K562 (cell line): Measurements from ENCODE around the gene SIRT5. TPM values are rescaled to one million over a fixed set of nuclear protein-coding genes. Genes with fewer than 3 reads are reported as not detected.

Experiments
- ATF6 ChIP-seq: sonication (generic); formaldehyde crosslinking; IDR thresholded peaks from 2 replicates; pipeline ENCODE4 v1.4.0; 2020; ENCODE audit warnings: mild to moderate bottlenecking, missing genetic modification reagents
- CHD4 ChIP-seq: fragments of 200-600 bp; sonication (generic); IDR thresholded peaks from 3 replicates; pipeline ENCODE4 v1.6.1; 2012; ENCODE audit warnings: low read depth, mild to moderate bottlenecking, mixed read lengths, low read length, inconsistent platforms; ENCODE audit not compliant: insufficient read depth, insufficient replicate concordance, poor library complexity, severe bottlenecking
- DACH1 ChIP-seq: fragments of 450-650 bp; IDR thresholded peaks from 2 replicates; pipeline ENCODE4 v1.6.1; 2018; ENCODE audit not compliant: partially characterized antibody
- EHMT2 ChIP-seq: fragments of 450-650 bp; IDR thresholded peaks from 2 replicates; pipeline ENCODE4 v1.6.1; 2018; ENCODE audit warnings: antibody characterized with exemption
- ELK1 ChIP-seq: sonication (generic); formaldehyde crosslinking; IDR thresholded peaks from 2 replicates; pipeline ENCODE4 v1.8.1; 2022; ENCODE audit warnings: missing genetic modification reagents
- ERF ChIP-seq: fragments of 450-650 bp; formaldehyde crosslinking; IDR thresholded peaks from 2 replicates; pipeline ENCODE4 v1.4.0; 2020; ENCODE audit warnings: mild to moderate bottlenecking, mixed read lengths
- GATAD2B ChIP-seq: fragments of 450-650 bp; IDR thresholded peaks from 2 replicates; pipeline ENCODE4 v1.6.1; 2017; ENCODE audit warnings: mild to moderate bottlenecking, borderline replicate concordance
- HDAC8 ChIP-seq: fragments of 450-650 bp; IDR thresholded peaks from 2 replicates; pipeline ENCODE4 v1.6.1; 2016; ENCODE audit warnings: mild to moderate bottlenecking, missing genetic modification characterization, moderate library complexity, missing compliant biosample characterization
- MEF2D ChIP-seq: conservative IDR thresholded peaks from 2 replicates; pipeline ENCODE4 v1.6.1; 2016; ENCODE audit warnings: low read depth, missing genetic modification characterization, missing compliant biosample characterization
- MYNN ChIP-seq, 2 experiments: sonication (generic); formaldehyde crosslinking in 1 of 2; IDR thresholded peaks; 2 replicates each; pipeline versions ENCODE4 v1.5.0 to v1.6.1; 2016 to 2020; ENCODE audit warnings: antibody characterized with exemption in 1 of 2, missing genetic modification reagents in 1 of 2
- NCOA2 ChIP-seq, 2 experiments: fragments of 450-650 bp; IDR thresholded peaks; 2 replicates each; pipeline ENCODE4 v1.6.1; 2018; ENCODE audit warnings: mild to moderate bottlenecking in 2 of 2, moderate library complexity in 1 of 2; ENCODE audit not compliant: partially characterized antibody in 2 of 2
- NELFE ChIP-seq: IDR thresholded peaks from 2 replicates; pipeline ENCODE4 v1.6.1; 2011; ENCODE audit warnings: mild to moderate bottlenecking; ENCODE audit not compliant: insufficient read depth, insufficient read length
- PHF20 ChIP-seq: fragments of 450-650 bp; IDR thresholded peaks from 2 replicates; pipeline ENCODE4 v1.6.1; 2018; ENCODE audit not compliant: partially characterized antibody
- SMC3 ChIP-seq: conservative IDR thresholded peaks from 2 replicates; pipeline ENCODE4 v1.6.1; 2011; ENCODE audit warnings: low read depth, low read length, improper control_type of control experiment; ENCODE audit not compliant: insufficient read depth
- STAT6 ChIP-seq: sonication (generic); formaldehyde crosslinking; IDR thresholded peaks from 2 replicates; pipeline ENCODE4 v1.8.1; 2023; ENCODE audit warnings: mild to moderate bottlenecking, missing genetic modification reagents
- TBP ChIP-seq: optimal IDR thresholded peaks from 2 replicates; pipeline ENCODE3; 2011; ENCODE audit warnings: low read depth, low read length, improper control_type of control experiment
- THRB ChIP-seq: fragments of 450-650 bp; formaldehyde crosslinking; conservative IDR thresholded peaks from 2 replicates; pipeline ENCODE4 v1.4.0; 2022; ENCODE audit warnings: mild to moderate bottlenecking, missing genetic modification characterization
- TOE1 ChIP-seq, 2 experiments: fragments of 450-650 bp in 1 of 2; sonication (generic) in 1 of 2; formaldehyde crosslinking in 1 of 2; IDR thresholded peaks; 2 replicates each; pipeline versions ENCODE4 v1.7.1 to v1.8.0; 2016 to 2022; ENCODE audit warnings: borderline replicate concordance in 2 of 2, mild to moderate bottlenecking in 2 of 2, antibody characterized with exemption in 1 of 2, inconsistent platforms in 1 of 2, low read depth in 1 of 2, missing genetic modification reagents in 1 of 2, moderate library complexity in 1 of 2
- TRIM28 ChIP-seq: fragments of 450-650 bp; IDR thresholded peaks from 2 replicates; pipeline ENCODE4 v1.6.1; 2017
- ZFP1 ChIP-seq: fragments of 450-650 bp; formaldehyde crosslinking; IDR thresholded peaks from 2 replicates; pipeline ENCODE4 v1.4.0; 2020; ENCODE audit warnings: mild to moderate bottlenecking, mixed read lengths
- ZNF12 ChIP-seq: sonication (generic); formaldehyde crosslinking; IDR thresholded peaks from 2 replicates; pipeline ENCODE4 v1.4.0; 2020; ENCODE audit warnings: mild to moderate bottlenecking, missing genetic modification reagents
- ZNF253 ChIP-seq: fragments of 250-450 bp; sonication (Bioruptor Pico); conservative IDR thresholded peaks from 2 replicates; pipeline ENCODE4 v1.6.1; 2021; ENCODE audit warnings: mild to moderate bottlenecking
- ZNF324 ChIP-seq: fragments of 250-450 bp; sonication (Bioruptor Pico); IDR thresholded peaks from 2 replicates; pipeline ENCODE4 v1.4.0; 2020; ENCODE audit warnings: mild to moderate bottlenecking
- polyA plus RNA-seq, 8 experiments: library from polyadenylated mRNA; depleted of rRNA in 4 of 8; stranded (reverse) in 5 of 8; unstranded in 3 of 8; fragments of >200 nt; fragmentation: Nextera tagmentation in 2 of 8; fragmentation: Illumina TruSeq in 1 of 8; extraction: Ambion mirVana in 2 of 8; extraction: Trizol in 1 of 8; gene quantifications; 2 replicates each; pipeline versions ENCODE4 v1.2.1 to v1.2.3, GENCODE V29; 2011 to 2014; ENCODE audit warnings: inconsistent platforms in 1 of 8, missing spikeins in 1 of 8
- total RNA-seq, 7 experiments: library from RNA; depleted of rRNA in 6 of 7; stranded (reverse); fragments of >200 nt in 6 of 7; fragmentation: Illumina TruSeq in 2 of 7; extraction: Trizol in 2 of 7; gene quantifications; 2 replicates each; pipeline versions ENCODE4 v1.2.1 to v1.2.3, GENCODE V29; 2011 to 2021; ENCODE audit warnings: low replicate concordance in 1 of 7

Gene SIRT5
- total and polyA plus RNA-seq, 9 of the 15 experiments (the other 6 are each of a cell fraction or from before 2014, with no cell fraction given), result 2.1 to 15.7 (median 11.4) TPM

GRCh38 chr6:13624871-13625288 lies 50.5 kb downstream of the SIRT5 start (continued):
- TF ChIP-seq TBP (no peak), ZNF253 (CRISPR knock-in tag) (no peak), ERF (CRISPR knock-in tag) (no peak), HDAC8 (tag) (no peak), ZNF12 (CRISPR knock-in tag) (no peak), TRIM28 (no peak), NELFE (no peak), THRB (CRISPR knock-in tag) (no peak), STAT6 (CRISPR knock-in tag) (no peak), MEF2D (tag) (no peak), ELK1 (no peak), CHD4 (no peak), ZFP1 (CRISPR knock-in tag) (no peak), NCOA2 (IDR thresholded peaks at IDR 0.05; ENCODE audit: partially characterized antibody in 2 of 2) (no peak), EHMT2 (0 out of 2 replicates have a peak, but pooled peaks have one; percentile 15), GATAD2B (no peak), ATF6 (no peak), PHF20 (no peak), DACH1 (no peak), ZNF324 (CRISPR knock-in tag) (no peak), SMC3 (peak; percentile 47), MYNN (IDR thresholded peaks at IDR 0.05) (0 out of 2 replicates have a peak, but pooled peaks have one; percentile 20), MYNN (CRISPR knock-in tag; IDR thresholded peaks at IDR 0.05) (no peak), TOE1 (IDR thresholded peaks at IDR 0.05; ENCODE audit: borderline replicate concordance) (peak; percentile 35; the same call in 1 of the 2 replicates), TOE1 (CRISPR knock-in tag; IDR thresholded peaks at IDR 0.05; ENCODE audit: borderline replicate concordance, low read depth) (no peak)
